NCI-H524 treated with DMSO at 0.1 percent for 48 hours (cell line): ENCODE results near the gene TCAIM.

Experiments
- DNase-seq: peaks from one replicate; lab custom pipeline; 2025; lab: John Stamatoyannopoulos, UW

Gene TCAIM

GRCh38 chr3:44338010-44338827 is at the start of gene TCAIM:
TSS of gene TCAIM (plus strand) at chr3:44338766. CDS start at chr3:44354783, 16,017 bp downstream.
- peak; percentile 70 for DNase-seq

GRCh38 chr3:44289882-44290462 is 48.6 kb upstream of the TCAIM start:
- DNase-seq, result no peak

GRCh38 chr3:44292276-44292675 is 46.3 kb upstream of the TCAIM start:
- DNase-seq, result no peak

GRCh38 chr3:44292947-44293346 is 45.6 kb upstream of the TCAIM start:
- DNase-seq, result no peak

GRCh38 chr3:44297255-44297654 is 41.3 kb upstream of the TCAIM start:
- DNase-seq, result no peak

- no peak for DNase-seq
These were observed 36.8 kb upstream of the TCAIM start for GRCh38 chr3:44301746-44302145.

GRCh38 chr3:44309500-44309899 is 29.1 kb upstream of the TCAIM start:
- DNase-seq, result no peak

GRCh38 chr3:44318891-44319311 is 19.7 kb upstream of the TCAIM start:
- peak; percentile 31 for DNase-seq

GRCh38 chr3:44321335-44321734 is 17.2 kb upstream of the TCAIM start:
- no peak for DNase-seq

- DNase-seq, result peak; percentile 13
These were observed 15.1 kb upstream of the TCAIM start for GRCh38 chr3:44323341-44323955.

GRCh38 chr3:44324584-44324983 is 14.0 kb upstream of the TCAIM start:
- no peak for DNase-seq

- DNase-seq, result no peak
These were observed 12.5 kb upstream of the TCAIM start for GRCh38 chr3:44326019-44326418.

- DNase-seq, result no peak
These were observed 12.1 kb upstream of the TCAIM start for GRCh38 chr3:44326515-44326914.

GRCh38 chr3:44329946-44330345 is 8.6 kb upstream of the TCAIM start:
- no peak for DNase-seq

GRCh38 chr3:44330444-44330843 is 8.1 kb upstream of the TCAIM start:
- DNase-seq, result no peak

GRCh38 chr3:44334326-44334725 is 4.2 kb upstream of the TCAIM start:
- no peak for DNase-seq

GRCh38 chr3:44337248-44337785 is 1.2 kb upstream of the TCAIM start:
- DNase-seq, result no peak

- DNase-seq, result no peak
These were observed 212 bp downstream of the TCAIM start for GRCh38 chr3:44338828-44339127.

GRCh38 chr3:44339181-44340057 is 853 bp downstream of the TCAIM start:
- no peak for DNase-seq

- no peak for DNase-seq
These were observed 1.5 kb downstream of the TCAIM start for GRCh38 chr3:44340058-44340395.

GRCh38 chr3:44342176-44342790 is 3.7 kb downstream of the TCAIM start:
- DNase-seq, result no peak

- no peak for DNase-seq
These were observed 4.9 kb downstream of the TCAIM start for GRCh38 chr3:44343421-44343820.
